MM.1S (cell line): Measurements from ENCODE around the gene PLXNB1.

Source experiments
- CTCF ChIP-seq: fragments of 300-600 bp; sonication (generic); IDR thresholded peaks from 2 replicates; pipeline ENCODE4 v1.5.1; 2016; ENCODE audit warnings: antibody characterized with exemption, low read length, mixed read lengths
- EZH2 ChIP-seq: fragments of 300-600 bp; sonication (generic); optimal IDR thresholded peaks from 2 replicates; pipeline ENCODE3; 2017; ENCODE audit warnings: low read depth, mild to moderate bottlenecking, antibody characterized with exemption, low read length, mixed read lengths
- EZH2phosphoT487 ChIP-seq: fragments of 300-600 bp; sonication (generic); IDR thresholded peaks from 2 replicates; pipeline ENCODE4 v1.6.1; 2018; ENCODE audit warnings: antibody characterized with exemption, low read length

GRCh38 chr3:48464713-48465221 is 34.9 kb upstream of the PLXNB1 start:
- TF ChIP-seq CTCF (no peak), EZH2 (no peak), EZH2phosphoT487 (no peak)
